ACHN (cell line): Measurements from ENCODE around the gene NIPBL.
"Not testable (repeated sequence)": the region's sequence is repeated elsewhere in the genome, so short reads cannot be mapped to it uniquely, and the experiment has no call there.

Source experiments
- DNase-seq: peaks from one replicate; pipeline ENCODE4 v3.0.0-alpha.2; 2015
- in situ Hi-C: cut with HindIII; loops from 2 replicates; pipeline ENCODE4 v1.10.0; 2017; ENCODE audit warnings: low sequenced_read_pairs, low pct_ligation_motif_present, low pct_unique_long_range_greater_than_20kb

NIPBL gene

GRCh38 chr5:36876299-36876964 lies at the start of gene NIPBL:
Gene NIPBL, plus strand, starts transcription at chr5:36876769. Its CDS starts 76,928 bp downstream, at chr5:36953697.
- in situ Hi-C loops: no loop called here
- peak; percentile 90 for DNase-seq

GRCh38 chr5:36832274-36832673 lies 44.3 kb upstream of the NIPBL start:
- DNase-seq: no peak
- in situ Hi-C loops: no loop called here

- DNase-seq: no peak
- in situ Hi-C loops: no loop called here
Observed at GRCh38 chr5:36836831-36837230, 39.7 kb upstream of the NIPBL start.

- in situ Hi-C loops: no loop called here
- DNase-seq: no peak
Observed at GRCh38 chr5:36839489-36840476, 36.8 kb upstream of the NIPBL start.

GRCh38 chr5:36841677-36842076 lies 34.9 kb upstream of the NIPBL start:
- no peak for DNase-seq
- in situ Hi-C loops: no loop called here

- in situ Hi-C loops: no loop called here
- DNase-seq: no peak
Observed at GRCh38 chr5:36842087-36842486, 34.5 kb upstream of the NIPBL start.

- in situ Hi-C loops: no loop called here
- DNase-seq: no peak
Observed at GRCh38 chr5:36844305-36844704, 32.3 kb upstream of the NIPBL start.

- in situ Hi-C loops, DNase-seq: not testable (repeated sequence)
Observed at GRCh38 chr5:36848545-36848944, 28.0 kb upstream of the NIPBL start.

GRCh38 chr5:36852903-36853302 lies 23.7 kb upstream of the NIPBL start:
- DNase-seq, in situ Hi-C loops: not testable (repeated sequence)

- in situ Hi-C loops: no loop called here
- DNase-seq: no peak
Observed at GRCh38 chr5:36854402-36855140, 22.0 kb upstream of the NIPBL start.

- in situ Hi-C loops: no loop called here
- no peak for DNase-seq
Observed at GRCh38 chr5:36855141-36855495, 21.5 kb upstream of the NIPBL start.

- in situ Hi-C loops: no loop called here
- DNase-seq: no peak
Observed at GRCh38 chr5:36861871-36862270, 14.7 kb upstream of the NIPBL start.

- in situ Hi-C loops: no loop called here
Observed at GRCh38 chr5:36870399-36871040, 6.0 kb upstream of the NIPBL start.

GRCh38 chr5:36874465-36874864 lies 2.1 kb upstream of the NIPBL start:
- in situ Hi-C loops: no loop called here
- peak; percentile 1 for DNase-seq

More at GRCh38 chr5:36870399-36871040, 6.0 kb upstream of the NIPBL start:
- DNase-seq: peak; percentile 73

GRCh38 chr5:36875051-36875789 lies 1.3 kb upstream of the NIPBL start:
- DNase-seq: peak; percentile 56
- in situ Hi-C loops: no loop called here

- peak; percentile 83 for DNase-seq
- in situ Hi-C loops: no loop called here
Observed at GRCh38 chr5:36875790-36876298, 725 bp upstream of the NIPBL start.

- in situ Hi-C loops: no loop called here
- peak; percentile 48 for DNase-seq
Observed at GRCh38 chr5:36876965-36877666, 547 bp downstream of the NIPBL start.
